HTERT RPE-1 (cell line): Measurements from ENCODE around the gene TEX26.

Experiments
- in situ Hi-C: fragments of 300-500 bp; cut with MboI; formaldehyde crosslinking; loops from 4 replicates; pipeline ENCODE4 v1.14.3; 2020; ENCODE audit warnings: low sequenced_read_pairs

Gene TEX26

GRCh38 chr13:30932481-30933353 is at the start of gene TEX26:
TSS of gene TEX26 (plus strand) at chr13:30932656. CDS start at chr13:30932716, 60 bp downstream.
- in situ Hi-C loops = no loop called here

DNA sequence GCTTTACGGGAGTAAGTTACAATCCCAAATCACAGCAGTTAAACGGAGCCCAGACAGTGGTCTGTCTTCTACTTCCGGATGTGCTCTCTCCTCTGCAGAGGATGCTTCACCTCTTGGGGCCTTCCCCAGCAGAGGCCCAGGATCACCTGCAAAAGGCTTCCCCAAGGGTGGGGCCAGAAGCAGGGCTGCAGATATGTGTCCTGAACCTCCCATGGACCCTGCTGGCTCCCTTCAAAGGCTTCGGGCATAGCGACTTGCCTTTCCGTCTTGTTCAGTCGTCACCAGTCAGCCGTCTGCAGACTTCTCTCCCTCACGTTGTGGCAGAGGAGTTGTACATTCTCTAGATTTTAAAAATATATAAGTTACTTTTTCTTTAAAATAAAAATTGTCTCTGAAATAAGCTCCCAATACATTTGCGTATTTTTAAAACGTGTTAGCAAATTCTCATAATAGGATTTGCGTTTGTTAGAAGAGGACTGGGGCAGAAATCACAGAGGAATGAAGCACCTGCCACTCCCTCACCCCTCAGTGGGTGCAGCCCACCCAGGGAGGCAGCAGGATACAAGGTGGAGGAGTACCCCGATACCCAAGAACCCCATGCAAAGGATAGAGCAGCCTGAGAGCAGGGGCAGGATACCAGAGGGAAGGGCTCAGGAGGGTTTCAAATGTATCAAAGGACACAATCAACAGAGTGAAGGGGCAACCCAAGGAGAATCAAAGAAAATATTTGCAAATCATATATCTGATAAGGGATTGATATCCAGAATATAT is 49.3 kb upstream of the TEX26 start:
- in situ Hi-C loops = no loop called here

GRCh38 chr13:30884543-30884942 is 47.9 kb upstream of the TEX26 start:
- in situ Hi-C loops = no loop called here

GRCh38 chr13:30889196-30889690 is 43.2 kb upstream of the TEX26 start:
- in situ Hi-C loops = no loop called here

- in situ Hi-C loops = no loop called here
Observed at GRCh38 chr13:30892966-30893365, 39.5 kb upstream of the TEX26 start.

- in situ Hi-C loops = no loop called here
Observed at GRCh38 chr13:30895773-30896172, 36.7 kb upstream of the TEX26 start.

DNA sequence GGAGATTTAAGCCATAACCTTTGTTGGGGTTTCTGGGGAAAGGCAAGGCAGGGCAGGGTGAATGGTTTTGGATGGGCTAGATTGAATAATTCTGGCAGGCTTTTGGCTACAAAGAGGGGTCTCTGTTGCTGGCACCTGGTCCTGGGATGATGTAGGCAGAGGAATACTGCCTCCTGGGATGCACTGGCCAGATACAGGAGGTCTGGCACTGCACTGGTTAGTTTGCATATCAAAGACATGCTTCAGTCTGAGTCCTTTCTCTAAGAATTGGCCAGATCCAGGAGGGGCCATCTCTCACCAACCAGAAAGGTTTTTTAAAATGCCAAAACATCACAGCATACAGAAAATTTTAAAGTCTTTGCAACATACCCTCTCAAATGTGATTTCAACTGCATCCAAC is 34.4 kb upstream of the TEX26 start:
- in situ Hi-C loops = no loop called here

GRCh38 chr13:30898678-30899241 is 33.7 kb upstream of the TEX26 start:
- in situ Hi-C loops = no loop called here

DNA sequence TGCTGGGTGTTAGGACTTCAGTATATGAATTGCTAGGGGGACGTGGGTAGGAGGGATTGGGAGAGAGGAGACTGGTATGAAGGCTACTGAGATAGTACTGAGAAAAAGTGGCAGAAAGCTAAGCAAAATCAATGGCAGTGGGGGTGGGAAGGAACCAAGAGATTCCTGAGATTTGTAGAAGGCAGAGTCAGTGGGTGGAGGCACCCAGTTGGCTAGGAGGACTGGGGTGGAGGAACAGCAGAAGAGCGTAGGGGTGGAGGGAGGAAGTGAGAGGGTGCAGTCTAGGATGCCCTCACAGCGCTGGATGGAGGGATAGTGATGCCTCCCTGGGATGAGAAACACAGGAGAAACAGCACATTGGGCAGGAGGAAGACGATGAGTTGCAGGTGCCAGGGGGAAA is 32.0 kb upstream of the TEX26 start:
- in situ Hi-C loops = no loop called here

DNA sequence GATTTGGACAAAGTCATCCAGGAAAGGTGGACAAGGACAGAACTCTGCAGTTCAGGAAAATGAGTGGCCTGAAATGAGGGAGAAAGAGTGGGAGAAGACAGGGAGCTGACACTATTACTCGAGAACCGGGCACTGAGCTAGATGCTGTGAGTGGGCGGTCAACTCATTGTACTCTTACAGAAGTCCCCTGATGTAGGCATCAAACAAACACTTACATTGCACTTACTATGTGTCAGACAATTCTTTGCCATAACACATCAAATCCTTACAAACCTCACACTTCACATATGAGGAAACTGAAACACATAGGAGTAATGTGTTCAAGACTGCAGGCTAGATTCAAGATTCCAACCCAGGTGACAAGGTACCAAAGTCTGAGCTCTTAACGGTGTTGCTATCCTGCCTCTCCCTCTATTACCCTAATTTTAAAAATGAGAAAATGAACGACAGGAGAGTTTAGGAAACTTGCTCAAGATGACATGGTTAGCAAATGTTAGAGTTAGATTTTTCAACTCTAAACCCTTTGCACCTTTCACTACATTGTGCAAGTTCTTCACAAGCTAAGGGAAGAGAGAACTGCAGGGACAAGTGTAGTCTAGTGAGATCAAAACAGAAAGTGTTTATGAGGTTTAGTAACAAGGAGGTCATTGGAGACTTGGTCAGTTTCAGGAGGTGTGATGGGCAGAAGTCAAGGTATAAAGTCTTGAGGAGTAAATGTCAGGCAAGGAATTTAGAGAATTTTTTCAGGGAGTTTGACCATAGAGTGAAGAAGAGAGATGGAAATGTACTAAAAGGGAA is 31.3 kb upstream of the TEX26 start:
- in situ Hi-C loops = no loop called here

DNA sequence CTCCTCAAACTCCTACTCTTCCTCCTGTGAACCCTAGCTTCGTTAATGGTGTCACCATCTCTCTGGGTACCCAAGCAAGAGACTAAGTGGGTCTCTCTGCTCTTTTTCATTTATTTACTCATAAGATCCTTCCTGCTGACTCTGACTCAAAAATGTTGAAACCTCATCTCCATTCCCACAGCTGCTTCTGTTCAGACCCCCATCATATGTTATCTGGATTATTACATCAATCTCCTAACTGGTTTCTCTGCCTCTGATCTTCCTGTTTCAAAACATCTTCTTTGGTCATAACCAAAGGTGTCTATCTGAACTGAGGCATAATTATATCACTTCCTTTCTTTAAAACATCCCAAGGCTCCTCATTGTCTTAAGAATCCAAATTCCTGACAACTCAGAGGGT is 28.4 kb upstream of the TEX26 start:
- in situ Hi-C loops = no loop called here

DNA sequence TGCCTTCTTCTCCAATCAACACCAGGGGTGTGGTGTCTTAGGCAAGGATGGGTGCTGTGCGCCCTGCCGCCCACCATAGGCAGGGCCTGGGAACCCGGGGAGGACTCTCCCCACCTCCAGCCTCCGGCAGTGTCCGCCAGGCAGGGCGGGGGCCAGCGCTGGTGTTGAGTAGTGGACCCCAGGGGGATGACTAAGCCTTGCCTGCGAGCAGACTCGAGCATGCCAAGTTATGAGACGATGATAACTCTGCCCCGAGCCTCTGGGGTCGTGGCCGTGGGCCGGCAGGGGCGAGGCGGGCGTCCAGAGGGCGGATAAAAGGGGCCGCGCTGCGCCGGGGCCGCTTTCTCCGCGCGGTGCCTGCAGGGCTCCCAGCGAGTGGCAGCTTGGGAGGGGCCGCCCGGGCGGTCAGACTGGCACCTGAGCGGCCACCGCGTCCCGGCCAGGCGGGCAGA is 26.5 kb upstream of the TEX26 start, which contains the start of gene MEDAG:
Gene MEDAG (plus strand): TSS at position 340 of the 452 bp plus-strand sequence. CDS start 245 bp downstream, outside the sequence.
- in situ Hi-C loops = no loop called here

GRCh38 chr13:30906411-30907051 is 25.9 kb upstream of the TEX26 start:
- in situ Hi-C loops = no loop called here

- in situ Hi-C loops = no loop called here
Observed at GRCh38 chr13:30907121-30907861, 25.2 kb upstream of the TEX26 start.

GRCh38 chr13:30908416-30908980 is 24.0 kb upstream of the TEX26 start:
- in situ Hi-C loops = no loop called here

DNA sequence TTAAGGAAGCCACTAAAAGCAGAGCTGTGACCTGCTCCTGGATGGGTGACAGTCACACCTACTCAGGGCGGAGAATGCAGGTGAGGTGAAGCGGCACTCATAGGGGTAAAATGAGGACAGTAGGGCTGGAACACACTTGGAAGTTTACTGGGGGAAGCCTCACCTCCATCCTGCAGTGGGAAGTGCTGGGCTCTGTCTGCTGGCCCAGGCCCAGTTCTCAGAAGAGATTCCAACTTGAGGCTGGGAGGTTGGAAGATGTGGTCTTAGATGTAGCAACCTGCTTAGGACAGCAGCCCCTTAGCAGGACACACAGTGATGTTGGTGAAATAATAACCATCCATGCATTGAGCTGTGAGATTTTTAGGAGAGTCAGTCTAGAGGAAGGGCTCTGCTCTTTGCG is 21.8 kb upstream of the TEX26 start:
- in situ Hi-C loops = no loop called here

DNA sequence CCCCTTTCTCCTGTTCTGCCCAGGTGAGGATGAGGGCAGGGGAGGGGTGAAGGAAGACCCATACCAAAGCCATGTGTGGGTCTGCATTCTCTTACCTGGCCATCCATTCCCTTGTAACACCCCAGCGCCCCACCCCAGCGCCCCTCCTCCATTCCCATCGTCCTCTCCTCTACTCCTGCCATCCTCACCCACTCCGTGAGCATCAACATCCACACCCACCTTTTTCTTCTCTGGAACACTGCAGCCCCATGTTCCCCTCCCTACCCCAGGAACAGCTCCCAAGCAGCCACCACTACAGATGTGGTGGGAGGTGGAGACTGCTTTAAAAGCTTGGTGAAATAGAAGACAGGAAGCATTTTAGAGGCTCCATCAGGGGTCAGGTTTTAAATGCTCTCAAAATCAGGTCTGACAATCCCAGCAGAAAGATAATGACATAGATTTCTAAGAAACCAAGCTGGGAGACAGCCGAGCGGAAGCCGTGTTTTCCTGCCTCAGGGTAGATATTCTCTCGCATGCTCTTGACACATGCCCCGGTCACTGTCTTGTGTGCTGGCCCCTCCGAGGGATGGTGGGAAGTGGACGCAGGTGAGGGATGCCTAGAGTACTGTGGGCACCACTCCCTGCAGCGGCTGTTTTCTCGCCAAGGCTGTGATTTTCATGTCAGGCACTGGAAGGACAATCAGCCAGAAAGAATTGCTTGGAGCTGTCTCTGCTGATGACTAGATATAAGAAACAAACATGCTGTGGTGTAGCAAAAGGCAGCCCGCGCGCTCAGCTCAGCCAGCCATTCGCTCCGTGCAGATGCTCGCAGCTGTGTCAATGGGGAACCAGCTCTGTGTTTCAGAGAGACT is 16.5 kb upstream of the TEX26 start:
- in situ Hi-C loops = no loop called here

DNA sequence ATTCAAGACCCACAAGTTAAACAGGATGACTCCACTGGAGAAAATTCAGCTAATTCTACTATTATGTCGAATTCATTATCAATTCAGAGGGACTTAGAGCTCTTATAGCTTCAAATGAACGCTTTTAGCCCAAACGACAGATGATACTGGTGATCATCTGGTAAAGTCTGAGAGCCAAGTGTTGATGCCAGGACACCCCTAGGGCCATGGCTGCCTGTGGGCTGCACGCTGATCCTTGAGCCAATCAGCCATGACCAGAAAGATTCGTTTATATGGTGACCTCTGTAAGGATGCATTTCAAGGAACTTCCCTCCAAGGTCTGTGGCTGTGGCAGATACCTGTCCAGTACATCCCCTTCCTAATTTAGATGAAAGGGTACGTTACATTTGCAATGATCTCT is 15.5 kb upstream of the TEX26 start:
- in situ Hi-C loops = no loop called here
